K562 (cell line): ENCODE measurements around the gene SAPCD1. TPM values are rescaled to one million over a fixed set of nuclear protein-coding genes. Genes with fewer than 3 reads are reported as not detected.
A peak's percentile ranks its signal among the peaks of the same experiment; 100 is the strongest.

ENCODE experiments used
- ATAC-seq: fragments of 200-7000 bp; cut with Tn5 transposase; 3 replicates; pipeline ENCODE4 v1.9.1; 2020; ENCODE audit warnings: moderate library complexity
- BruUV-seq: library from RNA; stranded (reverse); fragments of 400-500 nt; replicated peaks from 2 replicates; lab custom pipeline; 2021; lab: Mats Ljungman, UMichigan
- CTCF ChIA-PET: fragments of 300-600 bp; formaldehyde crosslinking; extraction: SDS; loops from one replicate; lab custom pipeline; 2021; ENCODE audit warnings: low intra/inter-chr PET ratio; lab: Yijun Ruan, JAX
- POLR2A ChIA-PET: fragments of 300-600, 350-650 bp; sonication (Branson Sonifier 250); formaldehyde crosslinking; extraction: SDS; loops from one replicate; lab custom pipeline; 2021; ENCODE audit warnings: antibody characterized with exemption, inconsistent platforms; lab: Yijun Ruan, JAX
- DNase-seq, 4 experiments: peaks; one replicate each; pipeline versions ENCODE4 v3.0.0 to v3.0.0-alpha.2; 2011 to 2018; ENCODE audit warnings: low spot score in 3 of 4, mixed read lengths in 3 of 4; ENCODE audit errors: extremely low read depth in 1 of 4
- FAIRE-seq: peaks from 2 replicates; lab custom pipeline; 2011; peaks lifted over from hg19 to GRCh38; lab: Jason Lieb, UNC
- H2AFZ ChIP-seq: 2 replicates; pipeline ENCODE4 v1.6.0; 2011; ENCODE audit warnings: low read depth, low read length, control low read depth, inconsistent platforms
- H3K27ac ChIP-seq: fragments of 200-600 bp; 3 replicates; pipeline ENCODE4 v1.8.0; 2011; ENCODE audit warnings: low read depth, mild to moderate bottlenecking, control low read depth, inconsistent platforms, low read length, moderate library complexity, mixed read lengths; ENCODE audit errors: extremely low read depth
- H3K27me3 ChIP-seq, 2 experiments: fragments of 300-600 bp in 1 of 2; 2 replicates in 1 of 2; 3 replicates in 1 of 2; pipeline versions ENCODE4 v1.6.0 to v1.8.0; 2011; ENCODE audit warnings: inconsistent platforms in 2 of 2, low read length in 2 of 2, mild to moderate bottlenecking in 1 of 2, mixed read lengths in 1 of 2, moderate library complexity in 1 of 2; ENCODE audit not compliant: control insufficient read depth in 2 of 2, insufficient read depth in 2 of 2
- H3K36me3 ChIP-seq: fragments of 300-600 bp; 3 replicates; pipeline ENCODE4 v1.8.0; 2011; ENCODE audit warnings: mild to moderate bottlenecking, low read length, inconsistent platforms; ENCODE audit not compliant: control insufficient read depth, insufficient read depth
- H3K4me1 ChIP-seq, 2 experiments: fragments of 200-600 bp in 1 of 2; replicated peaks in 1 of 2; 2 replicates in 1 of 2; 3 replicates in 1 of 2; pipeline versions ENCODE4 v1.5.1 to v1.8.0; 2011; ENCODE audit warnings: inconsistent platforms in 2 of 2, low read length in 2 of 2, mild to moderate bottlenecking in 1 of 2, mixed read lengths in 1 of 2, moderate library complexity in 1 of 2; ENCODE audit not compliant: control insufficient read depth in 2 of 2, insufficient read depth in 2 of 2
- H3K4me2 ChIP-seq: 2 replicates; pipeline ENCODE4 v1.6.1; 2011; ENCODE audit warnings: low read length, control low read depth, inconsistent platforms, mixed read lengths; ENCODE audit not compliant: insufficient read depth
- H3K4me3 ChIP-seq: fragments of 200-600 bp; sonication (generic), shearing (Covaris generic); 2 replicates; pipeline ENCODE4 v1.5.1; 2016; ENCODE audit warnings: control low read depth, inconsistent platforms
- H3K79me2 ChIP-seq: fragments of 200-600 bp; 3 replicates; pipeline ENCODE4 v1.8.0; 2011; ENCODE audit warnings: low read length, inconsistent platforms; ENCODE audit not compliant: control insufficient read depth, insufficient read depth
- H3K9ac ChIP-seq, 2 experiments: 2 replicates each; pipeline versions ENCODE4 v1.6.0 to v1.6.1; 2011; ENCODE audit warnings: low read depth in 2 of 2, low read length in 2 of 2, control low read depth in 1 of 2, inconsistent platforms in 1 of 2, mild to moderate bottlenecking in 1 of 2, mixed read lengths in 1 of 2; ENCODE audit not compliant: insufficient read depth in 1 of 2
- H3K9me1 ChIP-seq: one replicate; pipeline ENCODE4 v1.6.0; 2011; ENCODE audit warnings: inconsistent platforms, mild to moderate bottlenecking, low read length, moderate library complexity; ENCODE audit not compliant: control insufficient read depth, insufficient read depth
- H3K9me3 ChIP-seq: replicated peaks from 2 replicates; pipeline ENCODE4 v1.5.1; 2011; ENCODE audit warnings: low read depth, low read length, inconsistent platforms; ENCODE audit not compliant: control insufficient read depth, insufficient read depth
- H4K20me1 ChIP-seq: replicated peaks from 2 replicates; pipeline ENCODE4 v1.6.1; 2011; ENCODE audit warnings: low read length, inconsistent platforms, mixed read lengths; ENCODE audit not compliant: control insufficient read depth, insufficient read depth
- ARHGAP35 ChIP-seq: fragments of 450-650 bp; IDR thresholded peaks from 2 replicates; pipeline ENCODE4 v1.6.1; 2018; ENCODE audit not compliant: partially characterized antibody
- E2F3 ChIP-seq: fragments of 250-450 bp; sonication (Bioruptor Pico); IDR thresholded peaks from 2 replicates; pipeline ENCODE4 v1.4.0; 2020; ENCODE audit warnings: mild to moderate bottlenecking
- FOXO4 ChIP-seq: fragments of 450-650 bp; formaldehyde crosslinking; IDR thresholded peaks from 2 replicates; pipeline ENCODE4 v1.4.0; 2020; ENCODE audit warnings: mild to moderate bottlenecking, moderate library complexity
- MCM5 ChIP-seq: fragments of 450-650 bp; IDR thresholded peaks from 2 replicates; pipeline ENCODE4 v1.6.1; 2016; ENCODE audit warnings: low read depth
- MXD1 ChIP-seq: fragments of 250-450 bp; sonication (Bioruptor Pico); IDR thresholded peaks from 2 replicates; pipeline ENCODE4 v1.8.0; 2021; ENCODE audit warnings: borderline replicate concordance, mild to moderate bottlenecking, moderate library complexity; ENCODE audit not compliant: poor library complexity, severe bottlenecking
- POLR2G ChIP-seq: fragments of 200-400 bp; formaldehyde crosslinking; IDR thresholded peaks from 2 replicates; pipeline ENCODE4 v1.6.1; 2017; ENCODE audit warnings: low read depth, mild to moderate bottlenecking, antibody characterized with exemption, low read length, moderate library complexity
- ZBTB7A ChIP-seq: IDR thresholded peaks from 2 replicates; pipeline ENCODE4 v1.6.1; 2011; ENCODE audit warnings: low read depth, mild to moderate bottlenecking, low read length, moderate library complexity, borderline replicate concordance; ENCODE audit not compliant: control insufficient read depth
- ZNF184 ChIP-seq: sonication (generic); formaldehyde crosslinking; IDR thresholded peaks from 2 replicates; pipeline ENCODE4 v1.5.0; 2020; ENCODE audit warnings: missing genetic modification reagents
- ZNF24 ChIP-seq: fragments of 450-650 bp; IDR thresholded peaks from 2 replicates; pipeline ENCODE4 v1.6.1; 2016
- ZNF282 ChIP-seq: sonication (generic); formaldehyde crosslinking; IDR thresholded peaks from 2 replicates; pipeline ENCODE4 v1.8.1; 2023; ENCODE audit warnings: missing genetic modification reagents
- ZNF324 ChIP-seq: fragments of 250-450 bp; sonication (Bioruptor Pico); IDR thresholded peaks from 2 replicates; pipeline ENCODE4 v1.4.0; 2020; ENCODE audit warnings: mild to moderate bottlenecking
- ZNF584 ChIP-seq: fragments of 200-800 bp; sonication (Bioruptor generic); IDR thresholded peaks from 2 replicates; pipeline ENCODE4 v1.6.1; 2016; ENCODE audit warnings: low read depth, mild to moderate bottlenecking, missing genetic modification characterization, missing compliant biosample characterization
- ZNF76 ChIP-seq: fragments of 250-450 bp; sonication (Bioruptor Pico); IDR thresholded peaks from 2 replicates; pipeline ENCODE4 v1.4.0; 2020; ENCODE audit warnings: mild to moderate bottlenecking, moderate library complexity, borderline replicate concordance
- WGBS: fragments of 100-300 bp; shearing (Covaris generic); methylation state at CpG from one replicate; pipeline ENCODE4 v1.1.6; 2016; ENCODE audit warnings: low coverage, mixed read lengths; ENCODE audit not compliant: insufficient coverage; ENCODE audit errors: missing lambda C conversion rate; 5-methylcytosine and 5-hydroxymethylcytosine counted together
- in situ Hi-C: fragments of 300-500 bp; cut with MboI; formaldehyde crosslinking; loops from 4 replicates; pipeline ENCODE4 v1.15.0; 2018; ENCODE audit warnings: inconsistent platforms, mixed read lengths
- intact Hi-C: fragments of 100-400 bp; cut with micrococcal nuclease; formaldehyde crosslinking; loops from 2 replicates; pipeline ENCODE4 v1.14.2; 2022
- polyA plus RNA-seq, 8 experiments: library from polyadenylated mRNA; depleted of rRNA in 4 of 8; stranded (reverse) in 5 of 8; unstranded in 3 of 8; fragments of >200 nt; fragmentation: Nextera tagmentation in 2 of 8; fragmentation: Illumina TruSeq in 1 of 8; extraction: Ambion mirVana in 2 of 8; extraction: Trizol in 1 of 8; gene quantifications; 2 replicates each; pipeline versions ENCODE4 v1.2.1 to v1.2.3, GENCODE V29; 2011 to 2014; ENCODE audit warnings: inconsistent platforms in 1 of 8, missing spikeins in 1 of 8
- total RNA-seq, 7 experiments: library from RNA; depleted of rRNA in 6 of 7; stranded (reverse); fragments of >200 nt in 6 of 7; fragmentation: Illumina TruSeq in 2 of 7; extraction: Trizol in 2 of 7; gene quantifications; 2 replicates each; pipeline versions ENCODE4 v1.2.1 to v1.2.3, GENCODE V29; 2011 to 2021; ENCODE audit warnings: low replicate concordance in 1 of 7

SAPCD1 gene
- total and polyA plus RNA-seq, 9 of the 15 experiments (the other 6 are each of a cell fraction or from before 2014, with no cell fraction given): 2.6 to 30.2 (median 7.4) TPM

- TF ChIP-seq ZNF282 (CRISPR knock-in tag) (no peak), MCM5 (no peak), ARHGAP35 (no peak), ZNF584 (CRISPR knock-in tag) (0 out of 2 replicates have a peak, but pooled peaks have one; percentile 6), ZNF324 (no peak), MXD1 (no peak), FOXO4 (CRISPR knock-in tag) (no peak; the same call in 1 of the 2 replicates)
Observed at GRCh38 chr6:31777667-31778050, 15.2 kb downstream of the SAPCD1 start (continued).

- no peak for ATAC-seq
- H3K9me3 ChIP-seq: no peaks in the 10 kb centered on the region
- CTCF ChIA-PET: interaction anchor here (1.1 kb wide), 1 partner anchor 52 kb away, joined by 4 read pairs; no protein-coding TSS in a partner anchor
- no peak for DNase-seq
- POLR2A ChIA-PET: interaction anchor here (0.7 to 8.8 kb wide), 21 partner anchors 8 to 181 kb away, joined by 3 to 47 read pairs (median 5); partner anchors contain the start of genes BAG6, DDAH2, HSPA1A and HSPA1B
- peak; percentile 50; the same call in 1 of the 2 replicates for TF ChIP-seq ZBTB7A
- 0 out of 2 replicates have a peak, but pooled peaks have one; percentile 33 for TF ChIP-seq ZNF76 (CRISPR knock-in tag)
- no peak for TF ChIP-seq ZNF24
- TF ChIP-seq FOXO4 (CRISPR knock-in tag): no peak
- TF ChIP-seq E2F3 (CRISPR knock-in tag): 0 out of 2 replicates have a peak, but pooled peaks have one; percentile 9
- 0 out of 2 replicates have a peak, but pooled peaks have one; percentile 38 for TF ChIP-seq POLR2G
- TF ChIP-seq ZNF184 (CRISPR knock-in tag): no peak
- TF ChIP-seq, all 486 proteins: peak for 4
- H3K27ac ChIP-seq: peak overlapping the region; percentile 87
- peaks cover 58% of the 10 kb centered on the region; the same call in 2 of the 3 replicates for H3K36me3 ChIP-seq
- H3K27me3 ChIP-seq: no peaks in the 10 kb centered on the region
- peak overlapping the region; percentile 64 to 88; a peak in 3 of 4 replicates for H3K9ac ChIP-seq
- H3K79me2 ChIP-seq: no peaks in the 10 kb centered on the region
- H3K4me2 ChIP-seq: no peak overlapping the region
- in situ Hi-C loops: no loop called here
- no peaks in the 10 kb centered on the region for H4K20me1 ChIP-seq
- no peak overlapping the region for H2AFZ ChIP-seq
- 83% methylated on average over 5 of the region's 5 CpGs for WGBS
- H3K4me1 ChIP-seq: peaks cover 39 to 81% of the 10 kb centered on the region in 2 experiments
- H3K4me3 ChIP-seq: no peak overlapping the region
- intact Hi-C loops: loop anchor here (10.0 kb wide), 1 partner anchor 233 kb away; the partner anchor contains the start of genes ATP6V1G2, DDX39B and NFKBIL1
- FAIRE-seq: no peak
- BruUV-seq: no TSS peak
- peaks cover 6% of the 10 kb centered on the region for H3K9me1 ChIP-seq
Observed at GRCh38 chr6:31778193-31778592, 15.7 kb downstream of the SAPCD1 start.
